SU-DHL-6 (cell line): ENCODE data around the gene AFG3L2.

Experiments
- H2AFZ ChIP-seq: fragments of 200-600 bp; sonication (generic); 2 replicates; pipeline ENCODE4 v1.6.1; 2014; ENCODE audit warnings: low read depth, mild to moderate bottlenecking, moderate library complexity, mixed read lengths, antibody characterized with exemption, low read length; ENCODE audit not compliant: severe bottlenecking
- H3F3A ChIP-seq: fragments of 200-600 bp; shearing (Covaris generic); 2 replicates; pipeline ENCODE4 v1.6.0; 2016; ENCODE audit warnings: antibody characterized with exemption, mild to moderate bottlenecking; ENCODE audit not compliant: insufficient read depth
- H3K27ac ChIP-seq: fragments of 200-600 bp; sonication (generic); 2 replicates; pipeline ENCODE4 v1.5.1; 2016; ENCODE audit warnings: low read depth, mild to moderate bottlenecking, low read length, moderate library complexity, mixed read lengths
- H3K27me3 ChIP-seq: fragments of 200-600 bp; sonication (generic), shearing (Covaris generic); 2 replicates; pipeline ENCODE4 v1.6.0; 2014; ENCODE audit warnings: mild to moderate bottlenecking, low read length
- H3K36me3 ChIP-seq: fragments of 200-600 bp; sonication (generic); 2 replicates; pipeline ENCODE4 v1.6.1; 2014; ENCODE audit warnings: mild to moderate bottlenecking, low read length, mixed read lengths
- H3K4me2 ChIP-seq: fragments of 300-600, 200-600 bp; shearing (Covaris generic), sonication (generic); 2 replicates; pipeline ENCODE4 v1.6.0; 2014; ENCODE audit warnings: low read length, low read depth, mild to moderate bottlenecking; ENCODE audit not compliant: poor library complexity, severe bottlenecking
- H3K4me3 ChIP-seq: fragments of 200-600 bp; sonication (generic); 2 replicates; pipeline ENCODE4 v1.5.1; 2014; ENCODE audit warnings: antibody characterized with exemption, low read length, mild to moderate bottlenecking, mixed read lengths; ENCODE audit not compliant: insufficient read depth, poor library complexity, severe bottlenecking
- H3K79me2 ChIP-seq: fragments of 200-600 bp; sonication (generic); 2 replicates; pipeline ENCODE4 v1.6.1; 2014; ENCODE audit warnings: mild to moderate bottlenecking, low read length, moderate library complexity; ENCODE audit not compliant: insufficient read depth
- H3K9ac ChIP-seq: fragments of 200-600 bp; sonication (generic); 2 replicates; pipeline ENCODE4 v1.7.0; 2014; ENCODE audit warnings: mild to moderate bottlenecking, low read length
- H3K9me2 ChIP-seq: fragments of 200-600 bp; sonication (generic); replicated peaks from 2 replicates; pipeline ENCODE4 v1.6.1; 2014; ENCODE audit warnings: low read length; ENCODE audit not compliant: insufficient read depth
- H3K9me3 ChIP-seq: fragments of 200-600 bp; sonication (generic); 2 replicates; pipeline ENCODE4 v1.6.1; 2014; ENCODE audit warnings: low read length, mixed read lengths; ENCODE audit not compliant: insufficient read depth
- H4K20me1 ChIP-seq: fragments of 200-600 bp; sonication (generic); 2 replicates; pipeline ENCODE4 v1.6.1; 2014; ENCODE audit warnings: low read depth, mild to moderate bottlenecking, antibody characterized with exemption, low read length, moderate library complexity, mixed read lengths
- CTCF ChIP-seq: fragments of 200-600 bp; sonication (generic); IDR thresholded peaks from one replicate; pipeline ENCODE4 v1.5.1; 2017; ENCODE audit warnings: antibody characterized with exemption, mild to moderate bottlenecking, low read length, moderate library complexity; ENCODE audit not compliant: insufficient read depth, poor library complexity, severe bottlenecking
- EZH2phosphoT487 ChIP-seq: fragments of 200-600 bp; sonication (generic), shearing (Covaris generic); conservative IDR thresholded peaks from 2 replicates; pipeline ENCODE4 v1.6.1; 2018; ENCODE audit warnings: mild to moderate bottlenecking, antibody characterized with exemption, low read length, moderate library complexity, mixed read lengths

The AFG3L2 gene

GRCh38 chr18:12361770-12362378, 15.2 kb downstream of the AFG3L2 start:
- no peak for TF ChIP-seq EZH2phosphoT487
- no peak for TF ChIP-seq CTCF
- H2AFZ ChIP-seq: no peak overlapping the region
- H3K79me2 ChIP-seq: no peaks in the 10 kb centered on the region; the same call in 1 of the 2 replicates
- H3K9me2 ChIP-seq: no peaks in the 10 kb centered on the region
- no peak overlapping the region for H3K4me3 ChIP-seq
- no peak overlapping the region for H3K27ac ChIP-seq
- H3K9ac ChIP-seq: no peak overlapping the region
- H3K27me3 ChIP-seq: no peaks in the 10 kb centered on the region
- no peaks in the 10 kb centered on the region for H4K20me1 ChIP-seq
- H3F3A ChIP-seq: no peaks in the 10 kb centered on the region
- H3K4me2 ChIP-seq: no peak overlapping the region
- H3K36me3 ChIP-seq: peaks cover 11% of the 10 kb centered on the region; the same call in 1 of the 2 replicates
- no peaks in the 10 kb centered on the region for H3K9me3 ChIP-seq

- H3K9me2 ChIP-seq: no peaks in the 10 kb centered on the region
- no peak overlapping the region for H3K4me3 ChIP-seq
- H3K9ac ChIP-seq: no peak overlapping the region
- no peak overlapping the region for H3K27ac ChIP-seq
- H4K20me1 ChIP-seq: no peaks in the 10 kb centered on the region
- no peaks in the 10 kb centered on the region; the same call in 1 of the 2 replicates for H3K79me2 ChIP-seq
- H3K9me3 ChIP-seq: no peaks in the 10 kb centered on the region
- TF ChIP-seq CTCF (no peak), EZH2phosphoT487 (no peak)
- H3K4me2 ChIP-seq: no peak overlapping the region
- no peaks in the 10 kb centered on the region for H3F3A ChIP-seq
- H2AFZ ChIP-seq: no peak overlapping the region
- no peaks in the 10 kb centered on the region for H3K27me3 ChIP-seq
- peaks cover 11% of the 10 kb centered on the region; the same call in 1 of the 2 replicates for H3K36me3 ChIP-seq
These were observed 17.5 kb downstream of the AFG3L2 start for GRCh38 chr18:12359515-12359927.

- peaks cover 21% of the 10 kb centered on the region; the same call in 1 of the 2 replicates for H3K36me3 ChIP-seq
These were observed 24.8 kb downstream of the AFG3L2 start for GRCh38 chr18:12352188-12352587.

More at GRCh38 chr18:12352188-12352587, 24.8 kb downstream of the AFG3L2 start:
- no peaks in the 10 kb centered on the region for H3K27me3 ChIP-seq
- no peak overlapping the region for H2AFZ ChIP-seq
- no peaks in the 10 kb centered on the region for H3K79me2 ChIP-seq
- H4K20me1 ChIP-seq: no peaks in the 10 kb centered on the region
- H3K4me2 ChIP-seq: no peak overlapping the region
- no peak overlapping the region for H3K27ac ChIP-seq
- no peak overlapping the region for H3K9ac ChIP-seq
- H3F3A ChIP-seq: no peaks in the 10 kb centered on the region
- no peaks in the 10 kb centered on the region for H3K9me3 ChIP-seq
- H3K9me2 ChIP-seq: no peaks in the 10 kb centered on the region
- H3K4me3 ChIP-seq: no peak overlapping the region
- TF ChIP-seq EZH2phosphoT487: no peak
- TF ChIP-seq CTCF: no peak
